Thyroid gland (tissue), 4 donors: ENCODE results near the gene CAMK1D. TPM values are rescaled to one million over a fixed set of nuclear protein-coding genes. Genes with fewer than 3 reads are reported as not detected.
A peak's percentile ranks its signal among the peaks of the same experiment; 100 is the strongest.
"Not testable (repeated sequence)": the region's sequence is repeated elsewhere in the genome, so short reads cannot be mapped to it uniquely, and the experiment has no call there.

ENCODE experiments used
- DNase-seq, 2 donors: peaks; one replicate each; pipeline ENCODE4 v3.0.0-alpha.2; 2019
- H3K27ac ChIP-seq, 3 donors: fragments of 200-600 bp; sonication (generic); 1 replicate in 2 of 3; 2 replicates in 1 of 3; pipeline ENCODE4 v1.5.1; 2016 to 2019; ENCODE audit warnings: mild to moderate bottlenecking in 1 of 3, moderate library complexity in 1 of 3
- H3K27me3 ChIP-seq: fragments of 200-600 bp; sonication (generic); one replicate; pipeline ENCODE4 v1.5.1; 2019
- H3K36me3 ChIP-seq, 2 donors: fragments of 200-600 bp; sonication (generic); one replicate each; pipeline ENCODE4 v1.5.1; 2016 to 2019
- H3K4me1 ChIP-seq, 2 donors: fragments of 200-600 bp; sonication (generic); one replicate each; pipeline ENCODE4 v1.5.1; 2017 to 2019
- H3K4me3 ChIP-seq, 3 donors: fragments of 200-600 bp; sonication (generic); replicated peaks in 1 of 3; 1 replicate in 2 of 3; 2 replicates in 1 of 3; pipeline ENCODE4 v1.5.1; 2016; ENCODE audit warnings: mild to moderate bottlenecking in 1 of 3
- H3K9me3 ChIP-seq: fragments of 200-600 bp; sonication (generic); one replicate; pipeline ENCODE4 v1.5.1; 2017
- CTCF ChIP-seq, 6 experiments: fragments of 200-600 bp in 3 of 6; fragments of 450-650 bp in 3 of 6; sonication (generic) in 3 of 6; IDR thresholded peaks; one replicate each; pipeline ENCODE4 v1.5.1; 2016 to 2019; ENCODE audit warnings: antibody characterized with exemption in 6 of 6, mild to moderate bottlenecking in 2 of 6, inconsistent platforms in 1 of 6, moderate library complexity in 1 of 6
- POLR2A ChIP-seq, 2 donors: fragments of 450-650 bp; IDR thresholded peaks; one replicate each; pipeline ENCODE4 v1.6.1; 2017; ENCODE audit warnings: antibody characterized with exemption in 2 of 2, mild to moderate bottlenecking in 2 of 2, moderate library complexity in 1 of 2
- WGBS, 2 donors: methylation state at CpG; one replicate each; pipeline ENCODE4 v1.1.5; 2017; 5-methylcytosine and 5-hydroxymethylcytosine counted together
- intact Hi-C: fragments of 100-400 bp; cut with DNase I; formaldehyde crosslinking; loops from one replicate; pipeline ENCODE4 v1.15.1; 2023
- total RNA-seq, 4 donors: library from RNA; depleted of rRNA; stranded (reverse); fragments of >200 nt; gene quantifications; one replicate each; pipeline ENCODE4 v1.2.3, GENCODE V29; 2016

The CAMK1D gene
- total RNA-seq, 4 donors from 2014 or later: 12.2 to 29.6 (median 17.4) TPM

GRCh38 chr10:12735843-12736462 is 386.6 kb downstream of the CAMK1D start:
- Histone ChIP-seq H3K36me3 (no peaks in the 10 kb centered on the region), H3K9me3 (no peaks in the 10 kb centered on the region), H3K4me3 (no peak overlapping the region), H3K27ac (no peak overlapping the region), H3K4me1 (peaks cover 0 to 13% of the 10 kb centered on the region in 2 donors), H3K27me3 (no peaks in the 10 kb centered on the region)
- TF ChIP-seq POLR2A (IDR thresholded peaks at IDR 0.05): no peak
- TF ChIP-seq CTCF (IDR thresholded peaks at IDR 0.05): no peak
- 85 to 87% methylated on average over 9 of the region's 9 CpGs for WGBS, 2 donors
- no peak for DNase-seq
- intact Hi-C loops: no loop called here

GRCh38 chr10:12740813-12741212 is 391.5 kb downstream of the CAMK1D start:
- Histone ChIP-seq H3K4me1 (peaks cover 0 to 12% of the 10 kb centered on the region in 2 donors), H3K27ac (no peak overlapping the region), H3K27me3 (no peaks in the 10 kb centered on the region), H3K4me3 (no peak overlapping the region), H3K9me3 (no peaks in the 10 kb centered on the region), H3K36me3 (no peaks in the 10 kb centered on the region)
- intact Hi-C loops: no loop called here
- TF ChIP-seq CTCF (IDR thresholded peaks at IDR 0.05) (no peak), POLR2A (IDR thresholded peaks at IDR 0.05) (no peak)
- 80 to 82% methylated on average over 3 of the region's 3 CpGs for WGBS, 2 donors
- DNase-seq: no peak

GRCh38 chr10:12741360-12741804 is 392.0 kb downstream of the CAMK1D start:
- H3K4me3 ChIP-seq: no peak overlapping the region
- no peaks in the 10 kb centered on the region for H3K36me3 ChIP-seq
- no peaks in the 10 kb centered on the region for H3K9me3 ChIP-seq
- peak overlapping the region in 1 of 3 donors; percentile 36 for H3K27ac ChIP-seq
- intact Hi-C loops: no loop called here
- 71 to 77% methylated on average over 8 of the region's 8 CpGs for WGBS, 2 donors
- H3K4me1 ChIP-seq: peaks cover 0 to 12% of the 10 kb centered on the region in 2 donors
- TF ChIP-seq CTCF (IDR thresholded peaks at IDR 0.05) (no peak), POLR2A (IDR thresholded peaks at IDR 0.05) (no peak)
- H3K27me3 ChIP-seq: no peaks in the 10 kb centered on the region
- no peak for DNase-seq

GRCh38 chr10:12742771-12743170 is 393.4 kb downstream of the CAMK1D start:
- no peaks in the 10 kb centered on the region for H3K9me3 ChIP-seq
- TF ChIP-seq POLR2A (IDR thresholded peaks at IDR 0.05) (no peak), CTCF (IDR thresholded peaks at IDR 0.05) (no peak)
- no peak for DNase-seq
- intact Hi-C loops: no loop called here
- no peak overlapping the region for H3K4me3 ChIP-seq
- H3K27me3 ChIP-seq: no peaks in the 10 kb centered on the region
- WGBS, 2 donors: 81 to 89% methylated on average over 10 of the region's 10 CpGs
- peaks cover 0 to 12% of the 10 kb centered on the region in 2 donors for H3K4me1 ChIP-seq
- H3K36me3 ChIP-seq: no peaks in the 10 kb centered on the region
- H3K27ac ChIP-seq: no peak overlapping the region

GRCh38 chr10:12743466-12743865 is 394.1 kb downstream of the CAMK1D start:
- H3K36me3 ChIP-seq, H3K27ac ChIP-seq, H3K4me3 ChIP-seq, intact Hi-C loops, H3K27me3 ChIP-seq, DNase-seq, H3K9me3 ChIP-seq: not testable (repeated sequence)
- 90 to 92% methylated on average over 3 of the region's 3 CpGs for WGBS, 2 donors
- peaks cover 0 to 12% of the 10 kb centered on the region in 2 donors for H3K4me1 ChIP-seq
